ENCODE data around the gene INPP5A.

DNA sequence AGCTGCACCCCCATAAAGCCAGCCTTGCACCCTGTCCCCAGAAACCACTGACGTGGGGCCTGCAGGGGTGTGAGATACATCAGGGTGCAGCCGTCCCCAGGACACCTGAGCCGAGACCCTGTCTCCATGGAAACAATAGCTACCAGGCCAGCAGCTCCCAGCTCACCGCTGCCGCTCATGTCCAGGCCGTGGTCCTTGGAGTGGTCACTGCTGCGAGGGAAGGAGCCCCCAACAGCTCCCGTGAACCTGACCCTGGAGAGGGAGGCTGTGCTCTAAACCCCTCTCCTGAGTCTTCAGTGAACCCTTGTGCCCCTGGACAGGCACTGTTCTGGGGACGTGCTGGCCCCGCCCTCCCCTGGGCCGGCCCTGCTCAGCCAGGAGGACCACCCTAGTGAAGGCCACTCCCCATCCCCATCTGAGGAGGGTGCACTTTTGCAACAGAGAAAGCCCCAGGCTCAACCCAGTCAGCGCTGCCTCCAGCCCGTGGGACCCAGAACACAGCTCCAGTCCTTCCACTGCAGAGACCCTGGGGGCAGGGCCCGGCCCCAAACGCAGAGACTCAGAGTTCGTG lies 19.6 kb upstream of the INPP5A start:
- TF ChIP-seq CTCF (IDR thresholded peaks at IDR 0.05; ENCODE audit: low read length) (no peak), EZH2 (optimal IDR thresholded peaks at IDR 0.05; ENCODE audit: low read depth, low read length) (no peak), EZH2phosphoT487 (IDR thresholded peaks at IDR 0.05; ENCODE audit: low read length) (no peak)
